Astrocyte of the cerebellum (primary cell): ENCODE results near the gene FBXL7.
"Not testable (repeated sequence)": the region's sequence is repeated elsewhere in the genome, so short reads cannot be mapped to it uniquely, and the experiment has no call there.

ENCODE experiments used
- DNase-seq: peaks from one replicate; pipeline ENCODE4 v3.0.0-alpha.2; 2011; ENCODE audit warnings: low read depth
- H3K4me3 ChIP-seq: 2 replicates; pipeline ENCODE4 v1.5.1; 2011; ENCODE audit warnings: mild to moderate bottlenecking, low read depth, low read length, moderate library complexity
- in situ Hi-C: cut with HindIII; loops from 2 replicates; pipeline ENCODE4 v1.10.0; 2017; ENCODE audit warnings: low sequenced_read_pairs
- TF ChIP-seq, protein P1 (sequence below): IDR thresholded peaks from 2 replicates; pipeline ENCODE4 v1.5.1; 2012; ENCODE audit warnings: low read length, low read depth, moderate library complexity, mild to moderate bottlenecking; ENCODE audit errors: missing control alignments

The FBXL7 gene

DNA sequence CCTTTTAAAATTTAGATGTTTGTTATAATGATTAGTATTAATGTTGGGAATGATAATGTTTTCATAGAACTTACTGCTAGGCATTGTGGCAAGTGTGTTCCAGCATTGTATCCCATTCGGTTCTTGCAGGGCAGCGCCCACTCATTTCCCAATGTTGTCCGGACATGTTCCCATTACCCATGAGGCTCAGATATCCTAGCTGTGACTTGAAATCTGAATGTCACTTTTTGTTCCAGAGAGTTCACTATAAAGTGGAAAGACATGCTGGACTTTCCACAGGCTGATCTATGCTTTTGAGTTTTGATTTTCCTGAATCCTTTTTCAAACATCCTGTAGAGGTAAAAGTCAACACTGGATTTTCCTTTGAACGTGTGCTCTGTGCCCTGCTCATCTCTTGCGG, 350.6 kb downstream of the FBXL7 start:
- TF ChIP-seq, protein P1, sequence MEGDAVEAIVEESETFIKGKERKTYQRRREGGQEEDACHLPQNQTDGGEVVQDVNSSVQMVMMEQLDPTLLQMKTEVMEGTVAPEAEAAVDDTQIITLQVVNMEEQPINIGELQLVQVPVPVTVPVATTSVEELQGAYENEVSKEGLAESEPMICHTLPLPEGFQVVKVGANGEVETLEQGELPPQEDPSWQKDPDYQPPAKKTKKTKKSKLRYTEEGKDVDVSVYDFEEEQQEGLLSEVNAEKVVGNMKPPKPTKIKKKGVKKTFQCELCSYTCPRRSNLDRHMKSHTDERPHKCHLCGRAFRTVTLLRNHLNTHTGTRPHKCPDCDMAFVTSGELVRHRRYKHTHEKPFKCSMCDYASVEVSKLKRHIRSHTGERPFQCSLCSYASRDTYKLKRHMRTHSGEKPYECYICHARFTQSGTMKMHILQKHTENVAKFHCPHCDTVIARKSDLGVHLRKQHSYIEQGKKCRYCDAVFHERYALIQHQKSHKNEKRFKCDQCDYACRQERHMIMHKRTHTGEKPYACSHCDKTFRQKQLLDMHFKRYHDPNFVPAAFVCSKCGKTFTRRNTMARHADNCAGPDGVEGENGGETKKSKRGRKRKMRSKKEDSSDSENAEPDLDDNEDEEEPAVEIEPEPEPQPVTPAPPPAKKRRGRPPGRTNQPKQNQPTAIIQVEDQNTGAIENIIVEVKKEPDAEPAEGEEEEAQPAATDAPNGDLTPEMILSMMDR, result no peak
- DNase-seq, result no peak
- in situ Hi-C loops, result no loop called here
- no peak overlapping the region for H3K4me3 ChIP-seq

DNA sequence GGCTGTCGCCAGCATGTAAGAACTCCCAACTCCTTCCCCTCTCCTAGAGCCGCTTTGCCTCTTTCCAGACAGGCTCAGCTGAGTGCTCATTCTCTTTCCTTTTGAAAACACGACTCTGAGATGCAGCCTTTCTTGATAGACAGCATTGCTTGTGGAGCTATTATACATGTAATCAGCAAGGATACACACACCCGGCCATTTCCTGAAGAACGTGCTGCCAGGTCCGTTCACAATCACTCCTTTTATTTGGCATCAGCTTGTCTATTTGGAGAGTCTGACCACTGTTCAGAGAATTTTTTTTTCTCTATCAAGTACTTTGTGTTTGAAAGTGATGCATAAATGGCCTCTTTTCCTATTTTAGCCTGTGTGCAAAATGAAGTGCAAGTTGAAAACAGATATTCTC, 351.0 kb downstream of the FBXL7 start:
- TF ChIP-seq, protein P1, result no peak
- no peak for DNase-seq
- in situ Hi-C loops, result no loop called here
- no peak overlapping the region for H3K4me3 ChIP-seq

DNA sequence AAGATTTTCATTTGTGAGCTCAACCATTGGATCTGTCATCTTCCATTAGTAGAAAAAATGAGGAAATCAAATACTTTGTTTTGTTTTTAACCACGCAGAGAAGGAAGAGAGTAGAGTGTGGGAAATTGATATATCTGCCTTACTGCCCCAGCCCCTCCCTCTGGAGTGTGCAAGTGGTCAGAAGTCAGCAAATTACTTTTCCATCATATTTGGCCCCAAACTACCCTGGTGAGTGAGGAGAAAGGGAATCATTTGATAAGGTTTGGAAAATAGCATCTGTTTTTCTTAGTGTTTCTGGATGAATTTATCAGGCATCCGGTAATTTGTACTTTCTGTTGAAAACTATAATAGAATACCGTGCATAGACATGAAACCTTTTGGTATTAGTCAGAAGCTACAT, 352.2 kb downstream of the FBXL7 start:
- no peak for DNase-seq
- no peak overlapping the region for H3K4me3 ChIP-seq
- in situ Hi-C loops, result no loop called here
- TF ChIP-seq, protein P1, result no peak

DNA sequence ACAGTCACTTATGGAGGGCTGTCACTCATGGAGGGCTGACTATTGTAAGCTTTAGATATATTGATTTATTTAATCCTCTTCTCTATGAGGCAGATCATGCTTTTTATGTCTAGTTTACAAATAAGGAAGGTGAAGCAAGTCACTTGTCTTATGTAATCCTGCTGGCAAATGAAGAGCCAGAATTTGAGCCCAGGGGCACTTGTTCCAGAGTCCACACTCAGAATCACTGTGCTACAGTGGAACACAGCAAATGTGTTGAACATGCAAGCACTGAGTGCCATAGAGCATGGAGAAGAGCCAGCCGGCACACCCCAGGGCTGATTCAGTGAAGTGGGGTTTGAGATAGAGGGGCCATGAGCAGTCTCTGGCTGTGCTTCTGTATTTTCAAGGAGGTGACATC, 353.0 kb downstream of the FBXL7 start:
- TF ChIP-seq, protein P1, result no peak
- no peak overlapping the region for H3K4me3 ChIP-seq
- DNase-seq, result no peak
- in situ Hi-C loops, result no loop called here

DNA sequence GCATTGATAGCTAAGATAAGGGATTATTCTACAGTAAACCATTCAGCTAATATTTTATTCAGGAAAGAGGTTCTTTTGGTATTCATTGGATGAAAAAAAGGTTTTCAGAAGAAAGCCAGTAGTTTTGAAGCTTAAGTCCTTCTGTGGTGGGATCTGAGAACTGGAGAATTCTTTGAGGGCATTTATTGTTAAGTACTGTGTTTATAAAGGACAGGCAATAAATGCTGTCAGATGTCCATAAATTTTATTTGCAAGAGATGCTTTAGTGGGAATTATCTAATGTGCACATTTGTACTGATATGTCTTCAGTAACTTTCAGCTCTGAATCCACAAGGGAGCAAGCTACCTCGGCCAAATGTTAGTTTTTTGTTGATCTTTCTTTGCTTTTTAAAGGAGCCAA, 358.3 kb downstream of the FBXL7 start:
- no peak overlapping the region for H3K4me3 ChIP-seq
- TF ChIP-seq, protein P1, result no peak
- in situ Hi-C loops, result no loop called here
- DNase-seq, result no peak

DNA sequence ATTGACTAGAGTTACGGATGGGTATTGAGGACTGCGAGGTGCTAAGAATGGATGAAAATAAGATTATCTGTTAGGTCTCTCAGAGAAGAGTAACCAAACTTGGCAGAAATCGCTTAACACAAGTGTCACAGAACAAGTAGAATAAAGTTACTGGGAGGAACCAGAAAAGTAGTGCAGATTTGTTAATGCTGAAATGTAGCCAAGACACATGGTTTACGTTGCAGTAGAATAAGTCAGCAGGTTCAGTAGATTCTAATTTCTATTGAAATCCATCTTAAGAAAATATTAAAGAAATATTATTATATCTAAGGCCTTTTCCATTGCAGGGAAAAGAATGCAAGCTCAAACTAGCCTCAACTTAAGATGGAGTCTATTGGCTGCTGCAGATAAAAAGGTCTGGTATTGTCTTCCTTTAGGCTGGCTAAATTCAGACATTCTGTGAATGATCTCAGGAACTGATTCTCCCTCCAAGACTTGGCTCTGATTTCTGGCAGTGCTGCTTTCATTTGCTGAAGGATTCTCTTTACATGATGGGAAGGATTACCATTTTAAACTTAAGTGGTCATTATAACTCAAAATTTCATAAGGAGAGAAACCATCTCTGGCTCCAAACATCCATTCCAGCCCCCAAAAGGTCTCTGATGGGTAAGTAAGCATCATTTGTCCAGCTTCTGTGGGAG, 364.7 kb downstream of the FBXL7 start:
- TF ChIP-seq, protein P1, result no peak
- H3K4me3 ChIP-seq, result no peak overlapping the region
- no peak for DNase-seq
- in situ Hi-C loops, result no loop called here

DNA sequence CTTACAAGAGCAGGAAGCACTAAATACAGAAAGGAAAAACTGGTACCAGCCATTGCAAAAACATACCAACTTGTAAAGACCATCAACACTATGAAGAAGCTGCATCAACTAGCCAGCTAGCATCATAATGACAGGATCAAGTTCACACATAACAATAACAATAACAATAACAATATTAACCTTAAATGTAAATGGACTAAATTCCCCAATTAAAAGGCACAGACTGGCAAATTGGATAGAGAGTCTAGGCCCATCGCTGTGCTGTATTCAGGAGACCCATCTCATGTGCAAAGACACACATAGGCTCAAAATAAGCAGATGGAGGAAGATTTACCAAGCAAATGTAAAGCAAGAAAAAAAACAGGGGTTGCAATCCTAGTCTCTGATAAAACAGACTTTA, 372.3 kb downstream of the FBXL7 start:
- in situ Hi-C loops, H3K4me3 ChIP-seq, DNase-seq: not testable (repeated sequence)
